ENCODE results near the gene AKNAD1.

GRCh38 chr1:108862017-108862610 lies 5.2 kb upstream of the AKNAD1 start:
- TF ChIP-seq POLR2AphosphoS5 (IDR thresholded peaks at IDR 0.05; ENCODE audit: borderline replicate concordance, low read depth, low read length) (no peak), EZH2 (IDR thresholded peaks at IDR 0.05) (no peak)

Measured in SK-N-MC (cell line).